Endothelial cell of umbilical vein (primary cell): ENCODE data around the gene PTPN20. TPM values are rescaled to one million over a fixed set of nuclear protein-coding genes. Genes with fewer than 3 reads are reported as not detected.

Experiments
- BruUV-seq: library from RNA; stranded (reverse); fragments of 400-500 nt; replicated peaks from 2 replicates; lab custom pipeline; 2021; lab: Mats Ljungman, UMichigan
- CTCF ChIA-PET: fragments of 300-600, 350-600 bp; sonication (Branson Sonifier 250); formaldehyde crosslinking; loops from one replicate; lab custom pipeline; 2021; ENCODE audit warnings: antibody characterized with exemption, inconsistent platforms; lab: Charles Lee
- POLR2A ChIA-PET: fragments of 300-600, 350-600 bp; sonication (Branson Sonifier 250); formaldehyde crosslinking; loops from one replicate; lab custom pipeline; 2021; ENCODE audit warnings: antibody characterized with exemption, inconsistent platforms; lab: Charles Lee
- DNase-seq: peaks from one replicate; pipeline ENCODE4 v3.0.0-alpha.2; 2011; ENCODE audit warnings: low read depth, low spot score
- FAIRE-seq: peaks from 2 replicates; lab custom pipeline; 2011; peaks lifted over from hg19 to GRCh38; lab: Jason Lieb, UNC
- H2AFZ ChIP-seq: 2 replicates; pipeline ENCODE4 v1.6.0; 2012; ENCODE audit warnings: low read depth, low read length, control low read depth, inconsistent platforms
- H3K27ac ChIP-seq: 2 replicates; pipeline ENCODE4 v1.5.1; 2011; ENCODE audit warnings: low read depth, mild to moderate bottlenecking, control low read depth, low read length, moderate library complexity; ENCODE audit not compliant: insufficient read depth
- H3K27me3 ChIP-seq, 2 experiments: 2 replicates each; pipeline versions ENCODE4 v1.6.0 to v1.6.1; 2011; ENCODE audit warnings: low read length in 2 of 2, mixed read lengths in 1 of 2; ENCODE audit not compliant: control insufficient read depth in 2 of 2, insufficient read depth in 2 of 2
- H3K36me3 ChIP-seq, 2 experiments: 2 replicates in 1 of 2; 3 replicates in 1 of 2; pipeline ENCODE4 v1.5.1; 2011; ENCODE audit warnings: low read length in 2 of 2, mild to moderate bottlenecking in 1 of 2, moderate library complexity in 1 of 2; ENCODE audit not compliant: control insufficient read depth in 2 of 2, insufficient read depth in 2 of 2; ENCODE audit errors: extremely low read depth in 1 of 2
- H3K4me1 ChIP-seq: 3 replicates; pipeline ENCODE4 v1.5.1; 2011; ENCODE audit warnings: mild to moderate bottlenecking, low read length; ENCODE audit not compliant: control insufficient read depth, insufficient read depth; ENCODE audit errors: extremely low read depth
- H3K4me2 ChIP-seq: 2 replicates; pipeline ENCODE4 v1.6.1; 2011; ENCODE audit warnings: low read length, control low read depth, mixed read lengths; ENCODE audit not compliant: insufficient read depth
- H3K4me3 ChIP-seq, 3 experiments: fragments of 200-600 bp in 1 of 3; sonication (generic), shearing (Covaris generic) in 1 of 3; replicated peaks in 1 of 3; 2 replicates each; pipeline ENCODE4 v1.5.1; 2011 to 2016; ENCODE audit warnings: control low read depth in 3 of 3, low read length in 3 of 3, mild to moderate bottlenecking in 2 of 3, inconsistent platforms in 1 of 3, low read depth in 1 of 3, moderate library complexity in 1 of 3; ENCODE audit not compliant: insufficient read depth in 1 of 3
- H3K79me2 ChIP-seq: 2 replicates; pipeline ENCODE4 v1.6.0; 2012; ENCODE audit warnings: low read length, inconsistent platforms; ENCODE audit not compliant: control insufficient read depth, insufficient read depth
- H3K9ac ChIP-seq: replicated peaks from 2 replicates; pipeline ENCODE3; 2011; ENCODE audit warnings: low read length, control low read depth; ENCODE audit not compliant: insufficient read depth; ENCODE audit errors: extremely low read depth
- H3K9me1 ChIP-seq: replicated peaks from 3 replicates; pipeline ENCODE4 v1.6.0; 2011; ENCODE audit warnings: mild to moderate bottlenecking, low read length; ENCODE audit not compliant: control insufficient read depth, insufficient read depth; ENCODE audit errors: extremely low read depth
- H3K9me3 ChIP-seq: replicated peaks from 2 replicates; pipeline ENCODE4 v1.5.1; 2012; ENCODE audit warnings: low read length, inconsistent platforms; ENCODE audit not compliant: control insufficient read depth, insufficient read depth
- H4K20me1 ChIP-seq: replicated peaks from 2 replicates; pipeline ENCODE3; 2011; ENCODE audit warnings: mild to moderate bottlenecking, low read length; ENCODE audit not compliant: control insufficient read depth, insufficient read depth; ENCODE audit errors: extremely low read depth
- CTCF ChIP-seq, 2 donors: IDR thresholded peaks; 1 replicate in 1 of 2; 2 replicates in 1 of 2; pipeline ENCODE4 v1.5.1; 2011; ENCODE audit warnings: low read length in 2 of 2, mild to moderate bottlenecking in 2 of 2, moderate library complexity in 2 of 2, control low read depth in 1 of 2, inconsistent platforms in 1 of 2, low read depth in 1 of 2; ENCODE audit not compliant: insufficient read depth in 1 of 2; ENCODE audit errors: extremely low read depth in 1 of 2
- EZH2 ChIP-seq: IDR thresholded peaks from 2 replicates; pipeline ENCODE4 v1.6.1; 2012; ENCODE audit warnings: borderline replicate concordance, low read depth, mild to moderate bottlenecking, moderate library complexity, low read length, inconsistent platforms; ENCODE audit not compliant: severe bottlenecking
- FOS ChIP-seq: IDR thresholded peaks from 2 replicates; pipeline ENCODE4 v1.6.1; 2011; ENCODE audit warnings: mild to moderate bottlenecking, low read length, moderate library complexity, borderline replicate concordance; ENCODE audit not compliant: insufficient read depth
- GATA2 ChIP-seq: IDR thresholded peaks from 2 replicates; pipeline ENCODE4 v1.7.0; 2011; ENCODE audit warnings: low read depth, mild to moderate bottlenecking, moderate library complexity, mixed read lengths, low read length; ENCODE audit not compliant: insufficient read length, insufficient read depth
- JUN ChIP-seq: IDR thresholded peaks from 2 replicates; pipeline ENCODE4 v1.6.1; 2011; ENCODE audit warnings: borderline replicate concordance, low read depth; ENCODE audit not compliant: insufficient read length, insufficient read depth
- MAX ChIP-seq: IDR thresholded peaks from 2 replicates; pipeline ENCODE4 v1.6.1; 2011; ENCODE audit not compliant: insufficient read depth, insufficient read length
- MYC ChIP-seq: IDR thresholded peaks from one replicate; pipeline ENCODE4 v1.6.1; 2011; ENCODE audit warnings: mild to moderate bottlenecking, low read depth, low read length
- POLR2A ChIP-seq: IDR thresholded peaks from 2 replicates; pipeline ENCODE4 v1.6.1; 2012; ENCODE audit warnings: low read depth, mild to moderate bottlenecking, control low read depth, low read length
- dilution Hi-C: fragments of 300-500 bp; cut with MboI; formaldehyde crosslinking; loops from one replicate; pipeline ENCODE4 v1.15.0; 2019; ENCODE audit warnings: low sequenced_read_pairs; ENCODE audit not compliant: extremely low pct_ligation_motif_present
- intact Hi-C: fragments of 100-400 bp; cut with micrococcal nuclease; formaldehyde crosslinking; loops from one replicate; pipeline ENCODE4 v1.10.0; 2022
- polyA plus RNA-seq, 4 experiments: library from polyadenylated mRNA; depleted of rRNA in 3 of 4; stranded (reverse) in 3 of 4; unstranded in 1 of 4; fragments of >200 nt; gene quantifications; 2 replicates each; pipeline versions ENCODE4 v1.2.1 to v1.2.3, GENCODE V29; 2011 to 2012; ENCODE audit warnings: missing spikeins in 1 of 4
- total RNA-seq: library from RNA; stranded (reverse); gene quantifications from 2 replicates; pipeline ENCODE4 v1.2.3, GENCODE V29; 2021

PTPN20 gene
- total and polyA plus RNA-seq, 2 donors (not counting 3 experiments of a cell fraction or from before 2014, with no cell fraction given): 0.27 TPM; not detected in 1

DNA sequence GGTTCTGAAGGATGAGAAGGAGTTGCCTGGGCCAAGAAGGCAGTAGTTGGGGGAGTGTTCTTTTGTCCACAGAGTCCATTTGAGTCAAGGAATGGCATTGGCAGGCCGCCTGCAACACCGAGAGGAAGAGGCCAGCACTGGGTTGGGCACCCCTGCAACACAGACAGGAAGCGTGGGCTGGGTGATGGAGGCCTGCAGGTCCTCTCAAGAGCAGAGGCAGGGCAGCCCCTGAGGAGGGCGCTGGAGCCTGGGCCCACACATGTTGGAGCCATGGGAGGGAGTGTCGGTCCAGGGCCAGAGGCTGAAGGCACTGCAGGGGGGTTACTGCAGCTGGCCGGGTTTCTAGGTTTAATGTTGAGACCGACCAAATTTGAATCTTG lies 137.3 kb downstream of the PTPN20 start:
- Histone ChIP-seq H4K20me1 (no peaks in the 10 kb centered on the region), H3K9ac (no peak overlapping the region), H2AFZ (no peak overlapping the region), H3K27ac (no peak overlapping the region), H3K36me3 (no peaks in the 10 kb centered on the region), H3K4me1 (no peaks in the 10 kb centered on the region), H3K27me3 (no peaks in the 10 kb centered on the region), H3K79me2 (no peaks in the 10 kb centered on the region), H3K4me3 (no peak overlapping the region), H3K9me1 (no peaks in the 10 kb centered on the region), H3K4me2 (no peak overlapping the region), H3K9me3 (no peaks in the 10 kb centered on the region)
- CTCF ChIA-PET: interaction anchor here (0.7 to 2.8 kb wide), 6 partner anchors 11 to 292 kb away, joined by 3 to 192 read pairs (median 9); no protein-coding TSS in a partner anchor
- POLR2A ChIA-PET: no interaction called here
- DNase-seq (no peak), FAIRE-seq (no peak)
- dilution Hi-C loops: no loop called here
- no peak for TF ChIP-seq EZH2
- BruUV-seq: no TSS peak
- intact Hi-C loops: no loop called here

- no peaks in the 10 kb centered on the region for H3K36me3 ChIP-seq
- FAIRE-seq (no peak), DNase-seq (no peak)
- no TSS peak for BruUV-seq
- TF ChIP-seq GATA2 (no peak), CTCF (IDR thresholded peaks at IDR 0.05; ENCODE audit: extremely low read depth in 1 of 2, insufficient read depth in 1 of 2, low read depth in 1 of 2, low read length in 2 of 2) (no peak), JUN (no peak), MAX (no peak), POLR2A (no peak), MYC (no peak), FOS (no peak)
- dilution Hi-C loops: no loop called here
- H3K27ac ChIP-seq: no peak overlapping the region
- no peaks in the 10 kb centered on the region for H3K4me1 ChIP-seq
- no peaks in the 10 kb centered on the region for H3K79me2 ChIP-seq
- no peak overlapping the region for H3K9ac ChIP-seq
- no peak overlapping the region for H3K4me3 ChIP-seq
- H3K4me2 ChIP-seq: no peak overlapping the region
- H2AFZ ChIP-seq: no peak overlapping the region
- H3K27me3 ChIP-seq: no peaks in the 10 kb centered on the region
- no peaks in the 10 kb centered on the region for H3K9me1 ChIP-seq
- H4K20me1 ChIP-seq: no peaks in the 10 kb centered on the region
- intact Hi-C loops: no loop called here
- POLR2A ChIA-PET: no interaction called here
- CTCF ChIA-PET: interaction anchor here (2.8 kb wide), 1 partner anchor 263 kb away, joined by 192 read pairs; no protein-coding TSS in a partner anchor
- H3K9me3 ChIP-seq: no peaks in the 10 kb centered on the region
These were observed 138.0 kb downstream of the PTPN20 start for GRCh38 chr10:47049056-47049851.
